GM19455 (cell line): ENCODE data around the gene PPT1.
"Not testable (repeated sequence)": the region's sequence is repeated elsewhere in the genome, so short reads cannot be mapped to it uniquely, and the experiment has no call there.

Source experiments
- ATAC-seq: cut with Tn5 transposase; IDR thresholded peaks from one replicate; pipeline ENCODE4 v1.9.1; 2021; ENCODE audit not compliant: unreplicated experiment

The PPT1 gene

DNA sequence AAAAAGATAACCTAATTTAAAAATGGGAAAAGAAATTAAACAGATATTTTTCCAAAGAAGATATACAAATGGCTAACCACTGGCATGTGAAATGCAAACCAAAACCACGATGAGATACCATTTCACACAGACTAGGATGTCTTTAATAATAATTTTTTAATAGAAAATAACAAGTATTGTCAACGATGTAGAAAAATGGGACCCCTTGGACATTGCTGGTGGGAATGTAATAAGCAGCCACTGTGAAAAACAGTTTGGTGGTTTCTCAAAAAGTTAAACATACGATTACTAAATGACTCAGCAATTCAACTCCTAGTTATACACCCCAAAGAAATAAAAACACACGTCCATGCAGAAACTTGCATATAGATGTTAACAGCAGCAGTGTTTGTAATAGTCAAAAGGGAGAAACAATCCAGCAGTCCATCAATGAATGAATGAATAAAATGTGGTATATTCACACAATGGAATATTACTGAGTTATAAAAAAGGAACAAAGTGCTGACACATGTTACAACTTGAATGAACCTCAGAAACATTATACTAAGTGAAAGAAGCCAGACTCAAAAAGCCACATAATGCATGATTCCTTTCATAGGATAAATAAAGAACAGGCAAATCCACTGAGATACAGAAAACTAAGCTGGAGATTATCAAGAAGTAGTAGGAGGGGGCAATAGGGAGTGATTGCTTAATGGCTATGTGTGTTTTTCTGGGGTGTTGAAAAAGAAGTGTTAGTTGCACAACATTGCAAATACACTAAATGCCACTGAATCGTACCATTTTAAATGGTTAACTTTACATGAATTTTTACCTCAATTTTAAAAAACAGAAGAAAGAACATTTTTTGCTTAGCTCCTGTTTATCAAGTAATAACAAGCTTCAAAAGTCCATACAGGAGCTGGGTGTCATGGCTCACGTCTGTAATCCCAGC, 4.1 kb downstream of the PPT1 start:
- ATAC-seq, result no peak

GRCh38 chr1:40092241-40092640, 4.8 kb downstream of the PPT1 start:
- no peak for ATAC-seq

DNA sequence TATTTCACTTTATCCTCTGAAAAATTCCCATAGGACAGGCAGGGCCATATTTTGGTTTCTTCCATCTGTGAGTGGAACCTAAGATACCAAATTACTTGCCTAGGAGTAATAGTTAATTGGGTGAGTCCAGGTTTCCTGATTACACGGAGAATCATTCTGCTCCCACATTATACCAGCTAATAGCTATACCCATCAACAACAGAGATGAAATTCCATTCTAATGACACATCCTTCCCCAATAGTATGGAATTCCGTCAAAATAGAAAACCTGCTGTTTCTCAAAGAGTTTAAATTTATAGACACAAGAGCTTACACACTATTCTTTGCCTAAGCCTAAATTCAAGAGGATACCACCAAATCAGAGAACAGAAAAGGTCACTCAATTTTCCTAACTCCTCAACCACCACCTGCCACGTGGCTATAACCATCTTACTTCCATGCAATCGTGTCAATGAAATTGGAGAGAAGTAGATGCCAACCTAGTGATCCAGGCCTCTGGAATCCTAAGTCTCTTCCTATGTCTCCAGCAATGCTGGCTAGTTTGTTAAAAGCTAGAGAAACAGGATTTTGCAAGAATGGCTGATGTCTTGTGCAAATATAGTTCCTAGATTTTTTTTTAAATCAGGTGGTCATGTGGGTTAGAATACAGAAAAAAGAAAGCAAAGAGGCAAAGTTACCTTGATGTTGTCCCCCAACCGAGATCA, 6.2 kb downstream of the PPT1 start:
- ATAC-seq, result no peak

DNA sequence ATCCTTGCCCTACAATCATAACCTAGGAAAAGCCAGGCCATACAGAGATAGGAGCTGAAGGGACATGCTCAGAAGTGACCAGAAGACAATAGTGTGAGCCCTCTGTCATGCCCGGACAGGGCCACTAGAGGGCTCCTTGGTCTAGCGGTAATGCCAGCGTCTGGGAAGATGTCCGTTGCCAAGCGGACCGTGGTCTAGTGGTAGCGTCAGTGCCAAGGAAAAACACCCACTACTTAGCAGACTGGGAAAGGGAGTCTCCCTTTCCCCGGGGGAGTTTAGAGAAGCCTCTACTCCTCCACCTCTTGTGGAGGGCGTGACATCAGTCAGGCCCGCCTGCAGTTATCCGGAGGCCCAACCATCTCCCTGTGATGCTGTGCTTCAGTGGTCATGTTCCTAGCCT, 12.3 kb downstream of the PPT1 start:
- not testable (repeated sequence) for ATAC-seq

DNA sequence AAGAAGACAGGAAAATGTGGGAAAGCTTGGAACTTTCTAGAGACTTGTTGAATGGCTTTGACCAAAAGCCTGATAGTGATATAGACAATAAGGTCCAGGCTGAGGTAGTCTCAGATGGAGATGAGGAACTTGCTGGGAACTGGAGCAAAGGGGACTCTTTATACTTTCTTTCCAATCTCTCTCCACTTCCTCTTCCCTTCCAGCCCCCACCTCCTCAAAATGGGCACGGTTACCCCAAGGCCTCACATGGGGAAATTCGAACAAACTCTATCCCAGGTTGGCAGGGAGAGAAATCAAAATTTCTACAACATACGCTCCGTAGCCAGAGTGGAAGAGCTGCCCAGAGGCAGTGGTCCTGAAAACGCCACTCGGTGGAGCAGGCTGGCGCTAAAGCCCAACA, 15.2 kb downstream of the PPT1 start:
- no peak for ATAC-seq

DNA sequence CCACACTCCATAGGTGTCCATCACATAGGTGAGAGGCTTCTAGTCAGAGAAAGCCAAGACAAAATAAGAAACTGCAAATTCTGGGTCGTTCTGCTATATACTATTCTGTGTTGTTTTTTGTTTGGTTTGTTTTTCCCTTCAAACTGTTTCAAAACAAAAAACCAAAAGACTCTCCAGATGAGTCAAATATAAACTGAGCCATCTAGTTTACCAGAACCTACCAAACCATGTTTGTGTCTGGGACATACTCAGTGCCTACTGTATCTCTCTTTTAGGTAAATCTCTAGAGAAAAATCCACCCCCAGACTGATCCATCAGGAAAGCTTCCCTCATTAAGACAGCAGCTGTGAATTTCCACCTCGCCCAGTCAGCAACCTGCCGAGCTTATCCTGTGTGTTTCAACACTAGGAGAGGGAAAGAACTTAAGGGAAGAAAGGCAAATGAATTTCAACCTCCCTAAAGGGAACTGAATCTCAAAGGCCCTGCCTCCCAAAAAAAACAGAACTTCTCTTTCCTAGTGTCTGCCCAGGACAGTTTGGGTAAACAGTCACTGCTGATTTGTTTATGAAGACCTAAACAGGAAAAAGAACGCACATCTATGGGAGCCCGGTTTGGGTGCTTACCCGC, 17.2 kb downstream of the PPT1 start:
- ATAC-seq, result no peak

GRCh38 chr1:40078512-40079333, 18.3 kb downstream of the PPT1 start:
- ATAC-seq, result no peak

DNA sequence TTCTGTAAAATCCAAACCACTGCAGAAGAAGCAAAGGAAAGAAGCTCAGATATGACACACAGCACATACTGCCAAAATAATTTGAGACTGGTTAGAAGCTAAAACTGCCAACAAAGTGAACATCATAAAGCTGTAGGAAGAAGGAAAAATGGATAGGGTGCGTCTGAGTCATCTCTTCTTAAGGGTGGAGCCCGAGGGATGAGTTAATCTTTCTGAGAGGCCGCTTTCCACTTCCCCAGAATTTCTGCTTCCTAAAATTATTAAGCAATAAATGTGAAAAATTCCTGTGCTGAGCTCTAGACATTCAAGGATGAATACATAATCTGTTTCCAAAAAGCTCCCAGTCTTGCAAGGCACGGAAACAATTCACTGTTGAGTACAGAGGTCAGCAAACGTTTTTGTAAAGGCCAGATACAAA, 20.1 kb downstream of the PPT1 start:
- no peak for ATAC-seq

- no peak for ATAC-seq
Observed at GRCh38 chr1:40075266-40075665, 21.8 kb downstream of the PPT1 start.

GRCh38 chr1:40073062-40073461, 24.0 kb downstream of the PPT1 start:
- no peak for ATAC-seq

DNA sequence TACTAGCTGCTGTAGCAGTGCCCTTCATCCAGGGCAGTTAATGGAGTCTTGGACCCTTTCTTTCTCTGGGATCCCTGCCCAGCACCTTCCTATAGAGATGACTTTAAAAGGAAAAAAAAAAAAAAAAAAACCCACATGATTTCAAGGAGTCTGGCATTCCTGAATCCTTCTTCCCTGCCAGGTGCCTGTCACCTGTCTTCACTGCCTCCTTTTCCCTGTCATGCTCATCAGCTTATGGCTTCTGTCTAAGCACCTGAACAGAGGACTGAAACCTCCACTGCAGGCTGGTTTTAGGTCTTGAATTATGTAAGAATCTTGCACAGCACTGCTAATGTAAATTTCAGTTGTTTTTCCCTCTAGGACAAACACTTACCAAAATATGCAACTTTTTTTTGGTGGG, 24.9 kb downstream of the PPT1 start:
- ATAC-seq, result no peak

DNA sequence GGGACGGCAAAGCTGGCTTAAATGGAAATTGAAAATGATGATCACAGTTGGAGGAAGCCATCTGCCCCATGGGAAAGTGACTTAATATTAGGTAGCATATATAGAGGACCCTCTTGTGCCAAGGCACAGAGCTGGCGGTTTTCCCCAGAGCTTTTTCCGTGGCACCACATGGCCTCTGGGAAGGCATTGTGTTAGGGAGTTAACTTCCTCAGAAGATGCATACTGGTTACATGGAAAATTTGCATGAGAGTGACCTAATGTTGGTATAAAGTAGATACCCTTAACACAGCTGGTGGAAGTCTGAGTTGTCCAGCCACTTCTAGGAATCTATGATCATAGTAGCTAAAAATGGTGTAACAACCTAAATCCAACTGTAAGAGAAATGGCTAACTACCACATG, 29.2 kb downstream of the PPT1 start:
- ATAC-seq, result no peak

- ATAC-seq, result no peak
Observed at GRCh38 chr1:40067023-40067422, 30.0 kb downstream of the PPT1 start.

- peak; percentile 81 for ATAC-seq
Observed at GRCh38 chr1:40064797-40065499, 32.1 kb downstream of the PPT1 start.

DNA sequence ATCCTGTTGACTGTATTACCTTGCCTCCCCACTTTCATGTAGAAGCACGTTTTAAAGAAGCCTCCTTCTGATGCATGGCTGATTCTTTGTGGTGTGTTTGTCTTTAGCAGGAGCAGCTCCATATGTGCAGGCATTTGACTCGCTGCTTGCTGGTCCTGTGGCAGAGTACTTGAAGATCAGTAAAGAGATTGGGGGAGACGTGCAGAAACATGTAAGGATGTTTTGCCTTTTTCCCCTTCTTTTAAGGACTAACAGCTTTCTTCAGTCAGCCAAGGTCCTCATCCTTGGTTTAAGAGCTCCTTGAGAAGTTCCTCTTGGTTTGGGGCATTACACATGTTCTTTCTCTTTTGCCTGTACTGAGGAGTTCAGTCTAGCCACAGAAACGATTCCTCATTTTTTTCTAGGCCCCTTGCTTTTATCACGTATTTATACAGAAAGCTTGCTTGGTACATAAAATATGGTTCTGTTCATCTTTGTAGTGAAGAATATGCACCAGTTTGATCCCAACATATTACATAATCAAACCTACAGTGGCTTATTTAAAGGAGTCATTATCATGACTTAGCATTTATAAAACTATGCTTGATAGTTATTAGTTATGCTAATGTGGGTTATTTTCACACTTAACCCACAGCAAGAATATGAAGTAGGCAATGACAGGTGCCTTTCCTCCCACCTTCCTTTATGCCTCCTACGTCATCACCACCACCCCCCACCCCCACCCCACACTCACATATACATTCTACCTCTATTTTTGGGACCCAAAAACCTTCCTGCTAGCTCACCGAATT, 36.9 kb downstream of the PPT1 start:
- ATAC-seq, result no peak

DNA sequence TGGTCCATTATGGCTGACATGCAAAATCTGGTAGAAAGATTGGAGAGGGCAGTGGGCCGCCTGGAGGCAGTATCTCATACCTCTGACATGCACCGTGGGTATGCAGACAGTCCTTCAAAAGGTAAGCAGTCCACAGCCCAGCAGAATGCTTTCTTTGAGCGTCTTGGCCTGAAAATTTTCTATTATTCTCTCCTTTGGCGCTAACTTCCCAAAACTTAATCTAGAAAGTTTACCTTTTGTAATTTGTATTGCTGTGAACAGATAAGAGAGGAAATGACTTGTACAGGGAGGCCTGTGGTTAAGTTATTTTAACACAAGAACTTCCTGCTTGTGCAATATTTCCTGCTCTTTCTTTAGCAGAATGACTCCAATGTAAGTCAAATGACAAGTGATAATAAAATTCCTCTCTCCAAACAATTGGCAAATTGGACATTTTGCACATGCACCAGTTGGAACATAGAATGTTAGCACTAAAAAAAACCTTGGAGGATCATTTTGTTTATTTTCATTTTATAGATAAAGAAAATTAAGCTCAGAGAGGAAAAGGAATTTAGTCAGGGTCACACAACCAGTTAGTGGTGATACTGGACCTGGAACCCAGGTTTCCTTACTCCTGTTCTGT, 37.6 kb downstream of the PPT1 start:
- no peak for ATAC-seq

- no peak for ATAC-seq
Observed at GRCh38 chr1:40058453-40059337, 38.4 kb downstream of the PPT1 start.

- ATAC-seq, result no peak
Observed at GRCh38 chr1:40058097-40058452, 39.0 kb downstream of the PPT1 start.
